ENCODE data around the gene PIP5KL1.

PIP5KL1 gene

GRCh38 chr9:127873223-127873691 is 57.3 kb downstream of the PIP5KL1 start:
- no peak for DNase-seq (ENCODE audit: low spot score)

GRCh38 chr9:127872369-127873222 is 58.0 kb downstream of the PIP5KL1 start:
- DNase-seq (ENCODE audit: low spot score): no peak

GRCh38 chr9:127871531-127871930 is 59.0 kb downstream of the PIP5KL1 start:
- DNase-seq (ENCODE audit: low spot score): no peak

GRCh38 chr9:127870887-127871286 is 59.7 kb downstream of the PIP5KL1 start:
- no peak for DNase-seq (ENCODE audit: low spot score)

All from SW480 (cell line).